Thoracic aorta (tissue), 2 donors: ENCODE results near the gene AK8. TPM values are rescaled to one million over a fixed set of nuclear protein-coding genes. Genes with fewer than 3 reads are reported as not detected.

ENCODE experiments used
- ATAC-seq: fragments of 150-250 bp; one replicate; pipeline ENCODE4 v1.8.0; 2017; ENCODE audit warnings: low read depth; ENCODE audit not compliant: insufficient number of reproducible peaks, low FRiP score
- DNase-seq: peaks from one replicate; pipeline ENCODE4 v3.0.0-alpha.2; 2020; ENCODE audit warnings: low spot score
- H3K27ac ChIP-seq, 2 donors: fragments of 200-600 bp; sonication (generic); 1 replicate in 1 of 2; 2 replicates in 1 of 2; pipeline ENCODE4 v1.5.1; 2016; ENCODE audit warnings: mild to moderate bottlenecking in 2 of 2, moderate library complexity in 2 of 2
- H3K27me3 ChIP-seq: fragments of 200-600 bp; sonication (generic); replicated peaks from 2 replicates; pipeline ENCODE4 v1.6.0; 2016; ENCODE audit warnings: mild to moderate bottlenecking; ENCODE audit not compliant: insufficient read depth
- H3K36me3 ChIP-seq: fragments of 200-600 bp; sonication (generic); one replicate; pipeline ENCODE4 v1.5.1; 2016
- H3K4me1 ChIP-seq, 2 donors: fragments of 200-600 bp; sonication (generic); 1 replicate in 1 of 2; 2 replicates in 1 of 2; pipeline versions ENCODE4 v1.5.1 to v1.6.0; 2016; ENCODE audit warnings: low read depth in 2 of 2, mild to moderate bottlenecking in 1 of 2; ENCODE audit not compliant: control insufficient read depth in 1 of 2
- H3K4me3 ChIP-seq: fragments of 200-600 bp; sonication (generic); 2 replicates; pipeline ENCODE4 v1.5.1; 2016; ENCODE audit warnings: mild to moderate bottlenecking
- H3K9me3 ChIP-seq: fragments of 200-600 bp; sonication (generic); 2 replicates; pipeline ENCODE4 v1.5.1; 2016
- total RNA-seq, 2 donors: library from RNA; depleted of rRNA; stranded (reverse); fragments of >200 nt; gene quantifications; one replicate each; pipeline versions ENCODE4 v1.1.0 to v1.2.3, GENCODE V29; 2016
- TF ChIP-seq, protein P1 (sequence below): fragments of 200-600 bp; sonication (generic); IDR thresholded peaks from one replicate; pipeline ENCODE4 v1.5.1; 2019; ENCODE audit warnings: antibody characterized with exemption

AK8 gene
- total RNA-seq, 2 donors from 2014 or later: 0.42 to 0.54 TPM

DNA sequence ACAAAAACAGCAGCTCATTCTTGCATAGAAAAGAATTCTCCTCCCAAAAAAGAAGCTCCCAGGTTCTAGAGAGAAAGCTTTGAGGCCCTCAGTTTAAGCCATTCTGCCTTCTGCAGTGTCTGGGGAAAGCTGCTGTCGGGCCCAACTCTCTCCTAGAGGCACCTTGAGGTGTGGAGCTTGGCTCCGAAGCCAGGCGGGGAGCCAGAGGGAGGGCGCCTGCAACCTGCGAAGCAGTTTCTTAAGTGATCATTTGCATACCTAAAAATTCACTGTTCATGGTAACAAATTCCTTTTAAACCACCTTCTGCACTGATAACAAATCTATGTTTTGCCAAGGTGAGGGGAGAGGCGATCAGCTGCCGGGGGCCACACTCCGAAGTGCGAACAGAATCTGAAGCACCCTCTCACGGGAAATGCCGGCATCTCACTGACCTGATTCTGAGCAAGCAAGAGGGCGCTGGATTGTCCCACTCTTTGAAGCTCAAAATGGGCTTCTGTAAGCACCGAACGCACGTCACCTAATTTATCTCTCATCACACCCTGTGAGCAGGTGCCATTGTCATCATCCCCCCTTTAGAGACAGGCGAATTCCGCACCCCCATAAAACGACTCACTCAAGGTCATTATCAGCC, 121.8 kb downstream of the AK8 start:
- DNase-seq (no peak), ATAC-seq (no peak)
- H3K4me3 ChIP-seq: no peak overlapping the region
- TF ChIP-seq, protein P1, sequence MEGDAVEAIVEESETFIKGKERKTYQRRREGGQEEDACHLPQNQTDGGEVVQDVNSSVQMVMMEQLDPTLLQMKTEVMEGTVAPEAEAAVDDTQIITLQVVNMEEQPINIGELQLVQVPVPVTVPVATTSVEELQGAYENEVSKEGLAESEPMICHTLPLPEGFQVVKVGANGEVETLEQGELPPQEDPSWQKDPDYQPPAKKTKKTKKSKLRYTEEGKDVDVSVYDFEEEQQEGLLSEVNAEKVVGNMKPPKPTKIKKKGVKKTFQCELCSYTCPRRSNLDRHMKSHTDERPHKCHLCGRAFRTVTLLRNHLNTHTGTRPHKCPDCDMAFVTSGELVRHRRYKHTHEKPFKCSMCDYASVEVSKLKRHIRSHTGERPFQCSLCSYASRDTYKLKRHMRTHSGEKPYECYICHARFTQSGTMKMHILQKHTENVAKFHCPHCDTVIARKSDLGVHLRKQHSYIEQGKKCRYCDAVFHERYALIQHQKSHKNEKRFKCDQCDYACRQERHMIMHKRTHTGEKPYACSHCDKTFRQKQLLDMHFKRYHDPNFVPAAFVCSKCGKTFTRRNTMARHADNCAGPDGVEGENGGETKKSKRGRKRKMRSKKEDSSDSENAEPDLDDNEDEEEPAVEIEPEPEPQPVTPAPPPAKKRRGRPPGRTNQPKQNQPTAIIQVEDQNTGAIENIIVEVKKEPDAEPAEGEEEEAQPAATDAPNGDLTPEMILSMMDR: no peak
- H3K36me3 ChIP-seq: no peaks in the 10 kb centered on the region
- no peaks in the 10 kb centered on the region for H3K4me1 ChIP-seq
- no peaks in the 10 kb centered on the region for H3K27me3 ChIP-seq
- no peak overlapping the region for H3K27ac ChIP-seq
- no peaks in the 10 kb centered on the region for H3K9me3 ChIP-seq

DNA sequence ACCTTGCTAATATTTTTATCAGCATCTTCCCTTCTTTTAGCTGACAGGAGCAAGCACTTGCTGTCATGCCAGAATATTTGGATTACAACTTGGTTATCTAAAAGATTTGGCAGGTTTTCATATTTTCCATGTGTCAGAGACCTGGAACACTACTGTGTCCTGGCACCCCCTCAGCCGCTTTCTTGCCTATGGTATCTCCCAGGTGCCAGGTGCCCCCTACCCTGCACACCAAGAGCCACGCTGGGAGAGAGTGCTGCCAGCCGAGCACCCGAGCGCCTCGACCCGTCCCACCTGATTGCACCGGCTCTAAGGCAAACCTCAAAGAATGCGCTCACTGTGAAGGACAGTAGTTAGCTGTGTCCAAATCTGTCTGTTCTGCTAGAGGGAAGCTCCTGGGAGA, 123.0 kb downstream of the AK8 start:
- Histone ChIP-seq H3K9me3 (no peaks in the 10 kb centered on the region), H3K27ac (no peak overlapping the region), H3K27me3 (no peaks in the 10 kb centered on the region), H3K4me3 (no peak overlapping the region), H3K4me1 (no peaks in the 10 kb centered on the region), H3K36me3 (no peaks in the 10 kb centered on the region)
- no peak for ATAC-seq
- TF ChIP-seq, protein P1: no peak
- DNase-seq: no peak

DNA sequence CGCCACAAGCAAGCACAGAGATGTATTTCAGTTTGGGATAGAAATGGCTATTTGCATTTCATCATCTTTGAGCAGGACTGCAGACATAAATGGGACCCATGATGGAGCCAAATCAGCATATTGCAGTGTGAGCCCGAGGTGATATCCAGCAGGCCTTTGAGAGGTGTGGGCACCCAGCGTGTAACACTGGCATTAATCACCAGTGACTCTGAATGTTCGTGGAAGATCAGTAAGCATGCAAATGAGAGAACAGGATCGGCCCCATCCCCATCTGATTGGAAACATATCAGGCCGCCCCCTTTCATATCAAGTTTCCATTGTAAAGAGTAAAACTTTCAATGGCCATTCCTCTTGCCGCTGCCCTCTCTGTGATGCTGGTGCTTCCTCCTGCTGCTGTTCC, 123.8 kb downstream of the AK8 start:
- TF ChIP-seq, protein P1: no peak
- ATAC-seq (no peak), DNase-seq (no peak)
- Histone ChIP-seq H3K36me3 (no peaks in the 10 kb centered on the region), H3K4me3 (no peak overlapping the region), H3K27me3 (no peaks in the 10 kb centered on the region), H3K9me3 (no peaks in the 10 kb centered on the region), H3K27ac (no peak overlapping the region), H3K4me1 (no peaks in the 10 kb centered on the region)

DNA sequence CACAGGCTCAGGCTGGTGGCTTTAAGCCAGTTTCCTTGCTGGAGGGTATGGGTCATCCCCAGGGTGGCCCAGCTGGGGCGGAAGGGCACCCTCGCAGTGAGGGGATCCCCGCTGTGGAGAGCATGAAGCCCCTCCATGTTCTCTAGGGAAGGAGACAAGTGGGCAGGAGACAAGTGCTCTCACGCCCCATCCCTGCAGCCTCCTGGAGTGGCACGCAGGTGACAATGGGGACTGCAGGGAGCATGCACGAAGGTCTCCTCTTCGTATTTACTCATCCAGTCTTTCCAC, 124.5 kb downstream of the AK8 start:
- no peak overlapping the region for H3K27ac ChIP-seq
- H3K4me1 ChIP-seq: no peaks in the 10 kb centered on the region
- DNase-seq (no peak), ATAC-seq (no peak)
- H3K36me3 ChIP-seq: no peaks in the 10 kb centered on the region
- TF ChIP-seq, protein P1: no peak
- no peak overlapping the region for H3K4me3 ChIP-seq
- no peaks in the 10 kb centered on the region for H3K27me3 ChIP-seq
- no peaks in the 10 kb centered on the region for H3K9me3 ChIP-seq

DNA sequence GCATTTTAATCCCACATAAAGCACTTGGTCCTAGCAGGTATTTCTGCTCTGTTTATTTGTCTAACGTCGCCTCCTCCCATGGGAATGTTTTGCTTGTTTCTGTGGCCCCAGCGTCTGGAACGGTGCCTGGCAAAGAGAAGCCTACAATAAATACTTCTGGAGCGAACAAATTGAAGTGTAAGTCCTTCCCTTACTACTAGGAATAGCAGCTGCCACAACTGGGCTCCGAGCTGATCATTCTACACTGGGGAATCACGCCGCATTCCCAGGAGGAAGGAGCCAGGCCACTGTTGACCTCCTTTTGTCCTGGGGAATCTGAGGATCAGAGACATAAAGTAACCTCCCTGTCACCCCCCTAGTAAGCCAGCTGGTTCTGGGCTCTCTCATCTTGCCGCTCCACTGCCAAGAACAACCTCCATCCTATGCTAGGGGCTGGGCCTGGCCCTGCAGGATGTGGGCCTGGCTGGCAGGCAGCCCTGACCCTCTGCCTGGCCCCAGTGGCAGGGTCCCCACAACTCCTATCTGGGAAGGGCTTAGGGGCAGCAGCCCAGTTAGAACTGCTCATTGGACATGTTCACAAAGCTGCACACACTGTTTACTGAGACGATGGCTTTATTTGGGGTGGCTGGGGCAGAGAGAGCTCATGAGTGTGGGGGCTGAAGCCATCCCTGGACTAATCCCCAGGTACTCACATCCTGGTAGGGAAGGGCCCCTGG, 125.0 kb downstream of the AK8 start:
- no peak overlapping the region for H3K4me3 ChIP-seq
- no peaks in the 10 kb centered on the region for H3K9me3 ChIP-seq
- DNase-seq (no peak), ATAC-seq (no peak)
- H3K27me3 ChIP-seq: no peaks in the 10 kb centered on the region
- TF ChIP-seq, protein P1: no peak
- H3K27ac ChIP-seq: no peak overlapping the region
- no peaks in the 10 kb centered on the region for H3K36me3 ChIP-seq
- no peaks in the 10 kb centered on the region for H3K4me1 ChIP-seq
